Muscle layer of colon (tissue), 2 donors: Measurements from ENCODE around the gene RRAGD.

Experiments used
- H3K27ac ChIP-seq: one replicate; pipeline ENCODE4 v1.7.0; 2013; ENCODE audit warnings: low read depth, mild to moderate bottlenecking, low read length, moderate library complexity
- H3K27me3 ChIP-seq, 2 donors: one replicate each; pipeline ENCODE4 v1.7.0; 2013; ENCODE audit warnings: low read length in 2 of 2, mild to moderate bottlenecking in 2 of 2; ENCODE audit not compliant: insufficient read depth in 2 of 2, control insufficient read depth in 1 of 2
- H3K36me3 ChIP-seq: one replicate; pipeline ENCODE4 v1.7.0; 2013; ENCODE audit warnings: mild to moderate bottlenecking, low read length; ENCODE audit not compliant: insufficient read depth
- H3K4me1 ChIP-seq: one replicate; pipeline ENCODE4 v1.7.0; 2013; ENCODE audit warnings: mild to moderate bottlenecking, low read length; ENCODE audit not compliant: insufficient read depth
- H3K4me3 ChIP-seq, 2 donors: one replicate each; pipeline ENCODE4 v1.7.0; 2013; ENCODE audit warnings: low read length in 2 of 2, low read depth in 1 of 2, mild to moderate bottlenecking in 1 of 2, moderate library complexity in 1 of 2
- H3K9ac ChIP-seq: one replicate; pipeline ENCODE4 v1.7.0; 2013; ENCODE audit warnings: low read length
- H3K9me3 ChIP-seq: one replicate; pipeline ENCODE4 v1.7.0; 2013; ENCODE audit warnings: mild to moderate bottlenecking, low read length
- donor health status: abdominal sarcoma.
- donor health status: Adenocarcinoma of cecum.

The RRAGD gene

DNA sequence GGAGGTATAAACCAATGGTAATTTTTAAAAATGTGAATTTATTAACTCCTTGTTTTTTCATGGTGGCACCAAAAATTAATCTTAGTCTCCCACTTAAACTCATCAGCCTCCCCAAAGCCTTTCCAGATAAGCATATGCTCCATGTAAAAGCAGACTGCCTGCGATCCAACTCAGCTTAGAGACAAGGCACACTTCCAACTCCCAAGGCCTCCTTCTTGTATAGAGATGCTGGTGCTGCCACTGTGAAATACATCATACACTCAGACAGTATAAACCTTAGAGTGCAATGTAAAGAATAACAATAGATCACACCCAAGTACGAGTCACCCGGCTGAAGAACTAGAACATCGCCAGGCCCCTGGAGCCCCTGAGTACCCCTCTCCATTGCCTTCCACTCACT lies 22.9 kb upstream of the RRAGD start:
- no peaks in the 10 kb centered on the region for H3K27me3 ChIP-seq
- H3K9ac ChIP-seq = no peak overlapping the region
- no peaks in the 10 kb centered on the region for H3K36me3 ChIP-seq
- H3K9me3 ChIP-seq = no peaks in the 10 kb centered on the region
- no peak overlapping the region for H3K27ac ChIP-seq
- no peak overlapping the region for H3K4me3 ChIP-seq
- peaks cover 6% of the 10 kb centered on the region for H3K4me1 ChIP-seq

DNA sequence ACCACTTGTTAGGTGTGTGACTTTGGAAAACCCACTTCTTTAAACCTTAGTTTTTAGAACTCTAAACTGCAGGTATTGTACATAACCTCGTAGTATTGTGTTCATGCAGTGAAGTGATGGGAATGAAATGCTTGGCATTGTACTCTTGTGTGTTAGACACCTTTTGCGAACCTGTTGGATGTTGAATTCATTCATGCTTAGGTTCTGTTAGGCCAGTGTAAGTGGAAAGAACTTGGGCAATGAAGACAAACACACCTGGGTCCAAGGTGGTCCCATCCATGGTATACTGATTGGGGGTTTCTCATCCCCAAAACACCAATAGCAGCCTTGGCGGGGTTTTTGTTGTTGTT lies 22.1 kb upstream of the RRAGD start:
- Histone ChIP-seq H3K36me3 (no peaks in the 10 kb centered on the region), H3K27ac (no peak overlapping the region), H3K9ac (no peak overlapping the region)

GRCh38 chr6:89433252-89434149 lies 21.4 kb upstream of the RRAGD start:
- H3K27me3 ChIP-seq = no peaks in the 10 kb centered on the region
- peaks cover 6% of the 10 kb centered on the region for H3K4me1 ChIP-seq
- H3K9me3 ChIP-seq = no peaks in the 10 kb centered on the region
- H3K27ac ChIP-seq = no peak overlapping the region
- H3K9ac ChIP-seq = peak overlapping the region; percentile 14
- peak overlapping the region; percentile 70 to 86 for H3K4me3 ChIP-seq
- no peaks in the 10 kb centered on the region for H3K36me3 ChIP-seq

More for the DNA sequence above, 22.1 kb upstream of the RRAGD start:
- peak overlapping the region in 1 of 2 donors; percentile 70 for H3K4me3 ChIP-seq
- H3K4me1 ChIP-seq = peaks cover 6% of the 10 kb centered on the region
- no peaks in the 10 kb centered on the region for H3K27me3 ChIP-seq
- H3K9me3 ChIP-seq = no peaks in the 10 kb centered on the region

GRCh38 chr6:89432875-89433251 lies 20.8 kb upstream of the RRAGD start, which contains the start of gene ANKRD6:
ANKRD6 (plus strand) TSS chr6:89433152; CDS start chr6:89566977, 133,825 bp downstream.
- peaks cover 6% of the 10 kb centered on the region for H3K4me1 ChIP-seq
- peak within 1 kb of the TSS; percentile 70 to 86 for H3K4me3 ChIP-seq
- H3K9me3 ChIP-seq = no peaks in the 10 kb centered on the region
- H3K27me3 ChIP-seq = no peaks in the 10 kb centered on the region
- H3K9ac ChIP-seq = peak within 1 kb of the TSS; percentile 14
- no peak within 1 kb of the TSS for H3K27ac ChIP-seq
- H3K36me3 ChIP-seq = no peaks in the 10 kb centered on the region

DNA sequence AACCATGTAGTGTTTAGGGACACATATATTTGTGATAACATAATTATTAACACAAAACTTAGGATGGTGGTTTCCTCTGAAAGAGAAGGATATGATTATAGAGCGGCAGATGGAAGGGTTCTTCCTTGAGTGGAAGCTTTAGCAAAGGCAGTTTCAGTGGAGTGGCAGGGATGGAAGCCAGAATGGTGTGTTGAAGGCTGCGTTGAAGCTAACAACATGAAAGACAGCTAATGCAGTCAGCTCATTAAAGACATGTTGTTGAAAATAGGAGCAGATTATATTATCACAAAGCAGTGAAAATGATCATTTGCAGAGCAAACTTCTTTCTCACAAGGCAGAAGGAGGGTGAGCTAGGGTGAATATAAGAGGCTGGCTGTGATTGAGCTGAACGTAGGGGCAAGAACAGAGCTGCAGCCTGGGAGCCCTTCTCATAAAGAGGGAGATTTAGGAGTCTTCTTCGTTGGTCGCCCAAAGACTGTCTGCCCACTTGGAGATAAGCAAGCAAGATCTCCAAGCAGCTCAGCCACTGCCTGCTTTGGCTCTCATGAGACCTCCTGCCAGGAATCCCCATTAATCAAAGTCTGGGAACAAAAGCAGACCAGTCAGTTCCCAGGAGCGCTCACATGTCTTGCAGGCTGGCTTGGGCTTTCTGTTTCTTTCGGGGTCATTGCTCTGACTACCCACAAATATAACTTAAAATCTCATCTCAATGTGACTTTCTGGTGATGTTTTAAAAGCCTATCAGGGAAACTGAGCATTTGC lies 18.3 kb upstream of the RRAGD start:
- Histone ChIP-seq H3K9ac (no peak overlapping the region), H3K9me3 (no peaks in the 10 kb centered on the region), H3K4me1 (peaks cover 6% of the 10 kb centered on the region), H3K36me3 (no peaks in the 10 kb centered on the region), H3K4me3 (no peak overlapping the region), H3K27me3 (no peaks in the 10 kb centered on the region), H3K27ac (no peak overlapping the region)

DNA sequence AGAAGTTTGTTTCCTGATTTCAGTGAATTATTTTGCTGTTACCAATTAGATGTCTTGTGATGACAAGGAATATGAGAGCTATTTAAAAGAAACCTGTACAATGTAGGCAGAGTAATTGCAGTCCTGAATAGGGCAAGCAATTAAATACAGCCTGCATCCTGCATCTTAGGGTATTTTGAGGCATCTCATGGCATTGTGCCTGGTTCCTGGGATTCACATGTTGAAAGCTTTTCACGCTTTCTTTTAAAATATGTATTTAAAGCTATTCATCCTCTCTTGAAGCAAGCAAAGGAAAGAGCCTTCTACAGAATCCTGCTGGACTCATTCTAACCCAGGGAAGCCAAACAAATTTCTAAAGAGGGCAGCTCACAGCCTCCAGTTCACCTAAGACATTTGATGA lies 4.7 kb upstream of the RRAGD start:
- Histone ChIP-seq H3K36me3 (no peaks in the 10 kb centered on the region), H3K27ac (no peak overlapping the region), H3K9ac (no peak overlapping the region), H3K4me3 (no peak overlapping the region), H3K9me3 (no peaks in the 10 kb centered on the region), H3K27me3 (no peaks in the 10 kb centered on the region), H3K4me1 (peaks cover 7% of the 10 kb centered on the region)

GRCh38 chr6:89415185-89415584 lies 3.1 kb upstream of the RRAGD start:
- H3K4me1 ChIP-seq = peaks cover 7% of the 10 kb centered on the region
- no peaks in the 10 kb centered on the region for H3K9me3 ChIP-seq
- H3K36me3 ChIP-seq = no peaks in the 10 kb centered on the region
- no peaks in the 10 kb centered on the region for H3K27me3 ChIP-seq
- no peak overlapping the region for H3K4me3 ChIP-seq
- no peak overlapping the region for H3K9ac ChIP-seq
- no peak overlapping the region for H3K27ac ChIP-seq

- H3K9ac ChIP-seq = no peak overlapping the region
- peaks cover 7% of the 10 kb centered on the region for H3K4me1 ChIP-seq
- H3K27ac ChIP-seq = no peak overlapping the region
- H3K4me3 ChIP-seq = no peak overlapping the region
- H3K27me3 ChIP-seq = no peaks in the 10 kb centered on the region
- H3K36me3 ChIP-seq = no peaks in the 10 kb centered on the region
- no peaks in the 10 kb centered on the region for H3K9me3 ChIP-seq
These were observed 2.1 kb upstream of the RRAGD start for GRCh38 chr6:89414215-89414614.

DNA sequence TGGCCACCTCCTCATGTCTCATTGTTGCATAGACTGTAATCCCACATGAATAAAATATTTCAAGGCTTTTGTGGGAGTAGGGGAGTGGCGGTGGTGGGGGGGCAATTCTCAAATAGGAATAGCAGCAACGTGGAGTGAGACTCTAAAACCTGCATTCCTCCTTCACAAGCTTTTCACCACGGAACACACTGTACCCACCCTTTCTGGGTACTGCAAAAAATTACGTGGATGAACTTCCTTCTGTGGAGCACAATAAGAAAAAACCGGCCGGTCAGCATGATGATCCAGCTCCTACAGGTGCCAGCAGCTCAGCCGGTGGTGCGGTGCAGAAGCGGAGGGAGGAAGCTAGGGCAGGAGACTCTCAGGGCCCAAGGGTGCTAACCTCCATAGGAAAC lies 930 bp upstream of the RRAGD start:
- peaks cover 7% of the 10 kb centered on the region for H3K4me1 ChIP-seq
- peak overlapping the region; percentile 40 to 81 for H3K4me3 ChIP-seq
- no peaks in the 10 kb centered on the region for H3K36me3 ChIP-seq
- no peak overlapping the region for H3K27ac ChIP-seq
- no peak overlapping the region for H3K9ac ChIP-seq
- H3K27me3 ChIP-seq = no peaks in the 10 kb centered on the region
- H3K9me3 ChIP-seq = no peaks in the 10 kb centered on the region

- H3K9me3 ChIP-seq = no peaks in the 10 kb centered on the region
- H3K36me3 ChIP-seq = no peaks in the 10 kb centered on the region
- peak overlapping the region; percentile 70 for H3K27ac ChIP-seq
- H3K4me3 ChIP-seq = peak overlapping the region; percentile 40 to 81
- peaks cover 7% of the 10 kb centered on the region for H3K4me1 ChIP-seq
- H3K27me3 ChIP-seq = no peaks in the 10 kb centered on the region
- H3K9ac ChIP-seq = peak overlapping the region; percentile 12
These were observed 665 bp downstream of the RRAGD start for GRCh38 chr6:89411145-89412070.

DNA sequence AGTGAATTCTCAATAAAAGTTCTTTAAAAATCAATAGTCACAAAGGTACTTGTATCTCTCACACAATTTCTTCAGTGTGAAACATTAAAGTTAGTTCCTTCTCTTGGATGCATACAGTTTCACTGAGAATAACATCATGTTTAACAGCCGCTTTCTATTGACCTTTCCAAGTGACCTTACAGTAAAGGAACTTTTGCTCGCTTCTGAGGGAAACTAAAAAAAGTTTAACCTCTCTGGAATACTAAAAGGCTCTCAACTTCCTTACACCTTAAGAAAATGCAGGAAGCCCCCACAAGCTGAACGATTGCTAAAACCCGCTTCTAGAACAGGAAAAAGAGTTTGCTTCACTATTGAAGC lies 1.3 kb downstream of the RRAGD start:
- Histone ChIP-seq H3K36me3 (no peaks in the 10 kb centered on the region), H3K27me3 (no peaks in the 10 kb centered on the region), H3K27ac (peak overlapping the region; percentile 70), H3K9ac (peak overlapping the region; percentile 12), H3K9me3 (no peaks in the 10 kb centered on the region), H3K4me1 (peaks cover 7% of the 10 kb centered on the region), H3K4me3 (peak overlapping the region; percentile 40 to 81)
